WERI-Rb-1 (cell line): Measurements from ENCODE around the gene RREB1.
A peak's percentile ranks its signal among the peaks of the same experiment; 100 is the strongest.

Experiments
- DNase-seq: peaks from one replicate; pipeline ENCODE4 v3.0.0-alpha.2; 2020
- H3K27ac ChIP-seq: fragments of 250-450 bp; sonication (Bioruptor Pico); 2 replicates; pipeline ENCODE4 v1.5.1; 2020; ENCODE audit warnings: mild to moderate bottlenecking, moderate library complexity
- H3K27me3 ChIP-seq: fragments of 250-450 bp; sonication (Bioruptor Pico); 2 replicates; pipeline ENCODE4 v1.5.1; 2021; ENCODE audit warnings: mild to moderate bottlenecking, low read depth, moderate library complexity; ENCODE audit not compliant: insufficient read depth, severe bottlenecking
- H3K36me3 ChIP-seq: fragments of 250-450 bp; sonication (Bioruptor Pico); 2 replicates; pipeline ENCODE4 v1.5.1; 2020; ENCODE audit warnings: mild to moderate bottlenecking, moderate library complexity
- H3K4me3 ChIP-seq: 2 replicates; pipeline ENCODE4 v1.5.1; 2011; ENCODE audit warnings: low read depth, mild to moderate bottlenecking, control low read depth, low read length
- H3K9me3 ChIP-seq: fragments of 250-450 bp; sonication (Bioruptor Pico); 2 replicates; pipeline ENCODE4 v1.5.1; 2021; ENCODE audit warnings: mild to moderate bottlenecking, moderate library complexity; ENCODE audit not compliant: severe bottlenecking
- TF ChIP-seq, protein P1 (sequence below): IDR thresholded peaks from 2 replicates; pipeline ENCODE4 v1.5.1; 2011; ENCODE audit warnings: low read depth, mild to moderate bottlenecking, control low read depth, inconsistent platforms, low read length

The RREB1 gene

DNA sequence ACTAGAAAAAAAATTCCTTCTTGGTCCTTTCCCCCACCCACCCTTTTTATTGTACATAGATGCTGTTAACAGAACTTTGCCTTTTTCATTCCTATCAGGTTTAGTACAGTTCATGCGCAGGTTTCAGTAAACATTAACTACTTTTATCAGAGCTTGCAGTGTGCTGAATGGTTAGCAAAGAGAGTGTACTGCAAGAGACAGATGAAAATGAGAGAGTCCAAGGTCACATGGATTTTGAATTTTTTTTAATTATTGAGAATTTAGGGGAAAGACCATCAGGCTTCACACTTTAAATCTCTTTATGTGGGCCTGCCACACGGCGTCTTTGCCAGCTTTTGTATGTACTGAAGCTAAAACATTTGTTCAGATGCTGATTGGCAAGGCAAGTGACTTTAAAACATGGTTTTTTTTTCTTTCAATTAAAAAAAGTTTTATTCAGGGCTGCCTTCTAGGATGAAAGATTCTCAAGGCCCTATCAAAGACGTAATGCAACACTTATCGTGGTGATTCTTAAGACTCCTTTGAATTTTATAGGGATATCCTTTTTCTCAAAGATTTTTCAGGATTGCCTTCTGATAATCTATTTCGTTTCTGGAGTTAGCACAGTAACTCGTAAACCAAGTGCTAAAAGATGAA, 32.2 kb downstream of the RREB1 start:
- Histone ChIP-seq H3K36me3 (no peaks in the 10 kb centered on the region), H3K27ac (no peak overlapping the region), H3K27me3 (no peaks in the 10 kb centered on the region), H3K9me3 (no peaks in the 10 kb centered on the region), H3K4me3 (no peak overlapping the region)
- TF ChIP-seq, protein P1, sequence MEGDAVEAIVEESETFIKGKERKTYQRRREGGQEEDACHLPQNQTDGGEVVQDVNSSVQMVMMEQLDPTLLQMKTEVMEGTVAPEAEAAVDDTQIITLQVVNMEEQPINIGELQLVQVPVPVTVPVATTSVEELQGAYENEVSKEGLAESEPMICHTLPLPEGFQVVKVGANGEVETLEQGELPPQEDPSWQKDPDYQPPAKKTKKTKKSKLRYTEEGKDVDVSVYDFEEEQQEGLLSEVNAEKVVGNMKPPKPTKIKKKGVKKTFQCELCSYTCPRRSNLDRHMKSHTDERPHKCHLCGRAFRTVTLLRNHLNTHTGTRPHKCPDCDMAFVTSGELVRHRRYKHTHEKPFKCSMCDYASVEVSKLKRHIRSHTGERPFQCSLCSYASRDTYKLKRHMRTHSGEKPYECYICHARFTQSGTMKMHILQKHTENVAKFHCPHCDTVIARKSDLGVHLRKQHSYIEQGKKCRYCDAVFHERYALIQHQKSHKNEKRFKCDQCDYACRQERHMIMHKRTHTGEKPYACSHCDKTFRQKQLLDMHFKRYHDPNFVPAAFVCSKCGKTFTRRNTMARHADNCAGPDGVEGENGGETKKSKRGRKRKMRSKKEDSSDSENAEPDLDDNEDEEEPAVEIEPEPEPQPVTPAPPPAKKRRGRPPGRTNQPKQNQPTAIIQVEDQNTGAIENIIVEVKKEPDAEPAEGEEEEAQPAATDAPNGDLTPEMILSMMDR, result no peak
- DNase-seq, result no peak

DNA sequence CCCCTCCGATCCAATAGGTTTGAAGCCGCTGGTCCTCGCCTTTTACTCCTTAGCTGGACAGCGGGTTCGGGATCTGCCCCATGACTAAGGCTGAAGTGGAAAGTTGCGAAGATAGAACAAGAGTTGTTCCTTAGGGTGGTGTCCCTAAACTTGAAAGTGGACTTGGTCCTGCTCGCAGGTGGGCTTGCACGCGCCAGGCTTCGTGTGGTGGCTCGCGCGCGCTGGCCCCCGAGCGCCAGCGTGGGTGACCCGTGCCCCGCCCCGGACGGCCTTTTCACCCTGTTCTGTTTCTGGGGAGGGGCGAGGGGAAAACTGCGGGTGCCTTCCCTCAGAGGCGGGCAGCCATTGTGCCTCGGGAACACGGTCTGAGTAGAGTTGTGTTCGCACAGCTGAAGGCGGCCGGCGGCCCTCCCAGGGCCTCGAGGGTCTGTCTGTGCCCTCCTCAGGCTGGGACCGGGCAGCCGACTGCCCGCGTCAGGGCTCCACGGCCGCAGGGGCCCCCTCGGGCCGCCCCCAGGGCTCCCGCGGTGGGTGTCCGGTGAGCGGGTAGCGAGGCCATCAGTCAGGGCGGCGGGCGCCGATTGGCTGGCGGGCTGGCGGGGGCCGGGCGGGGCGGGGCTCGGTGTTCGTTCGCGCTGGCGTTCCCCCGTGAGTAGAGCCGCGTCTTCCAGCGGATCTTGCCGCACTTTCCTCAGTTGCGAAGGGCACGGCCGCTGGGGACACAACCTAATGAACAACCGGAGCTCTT, 33.0 kb downstream of the RREB1 start:
- Histone ChIP-seq H3K9me3 (no peaks in the 10 kb centered on the region), H3K36me3 (no peaks in the 10 kb centered on the region), H3K4me3 (peak overlapping the region; percentile 40), H3K27me3 (no peaks in the 10 kb centered on the region), H3K27ac (peak overlapping the region; percentile 83)
- peak; percentile 88 for DNase-seq
- TF ChIP-seq, protein P1, result no peak

DNA sequence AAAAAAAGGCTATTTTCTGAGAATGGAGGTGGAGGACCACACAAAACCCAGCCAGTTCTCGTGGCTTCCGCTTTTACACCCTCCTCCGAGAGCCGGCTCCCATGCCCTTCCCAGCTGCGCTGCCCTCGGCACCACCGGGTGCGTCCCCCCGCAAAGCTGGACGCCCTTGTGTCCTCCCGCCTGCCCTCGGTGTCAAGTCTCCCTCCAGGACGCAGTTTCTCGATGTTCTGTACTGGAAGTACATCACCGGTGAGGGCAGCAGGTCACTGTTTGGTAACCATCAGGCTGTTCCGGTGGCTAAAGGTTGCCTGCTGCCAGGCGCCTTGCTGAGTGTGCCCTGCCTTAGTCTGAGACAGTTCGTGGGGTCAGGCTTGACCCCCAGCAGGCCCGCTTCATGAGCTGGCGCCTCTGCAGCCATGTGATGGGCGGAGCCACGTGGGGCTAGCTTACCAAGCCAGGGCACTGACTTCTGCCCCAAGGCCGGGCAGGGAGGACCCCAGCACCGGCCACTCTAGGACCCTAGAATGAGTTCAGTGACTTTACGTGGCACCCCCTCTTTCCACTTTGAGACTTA, 34.6 kb downstream of the RREB1 start:
- TF ChIP-seq, protein P1, result no peak
- no peaks in the 10 kb centered on the region for H3K36me3 ChIP-seq
- no peak overlapping the region for H3K4me3 ChIP-seq
- no peak for DNase-seq
- no peaks in the 10 kb centered on the region for H3K9me3 ChIP-seq
- H3K27ac ChIP-seq, result no peak overlapping the region
- no peaks in the 10 kb centered on the region for H3K27me3 ChIP-seq

DNA sequence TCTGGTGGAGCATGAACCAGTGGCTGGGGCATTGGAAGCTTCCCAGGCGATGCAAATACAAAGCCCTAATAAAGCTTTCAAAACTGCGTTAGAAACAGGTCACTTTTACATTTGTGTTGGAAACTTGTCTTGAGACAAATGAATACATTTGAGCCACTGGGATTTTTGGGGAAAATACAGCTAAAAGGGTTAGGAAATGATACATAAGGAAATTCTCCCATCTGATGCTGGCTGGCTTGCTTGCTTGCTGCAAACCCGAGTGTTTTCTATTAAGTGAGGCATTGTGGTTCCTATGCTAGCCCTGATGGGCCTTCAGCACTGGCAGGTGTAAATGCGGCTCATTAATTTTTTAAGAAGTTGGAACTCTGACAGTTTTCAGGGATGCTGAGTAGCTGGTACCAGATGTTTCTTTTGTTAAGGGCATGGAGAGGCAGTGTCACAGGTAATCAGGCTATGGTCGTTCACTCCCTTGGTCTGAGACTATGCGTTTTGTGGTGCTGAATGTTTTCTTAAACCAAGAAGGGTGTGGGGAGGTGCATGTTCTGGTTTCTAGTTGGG, 35.2 kb downstream of the RREB1 start:
- no peak for DNase-seq
- Histone ChIP-seq H3K9me3 (no peaks in the 10 kb centered on the region), H3K27ac (no peak overlapping the region), H3K4me3 (no peak overlapping the region), H3K36me3 (no peaks in the 10 kb centered on the region), H3K27me3 (no peaks in the 10 kb centered on the region)
- TF ChIP-seq, protein P1, result no peak

DNA sequence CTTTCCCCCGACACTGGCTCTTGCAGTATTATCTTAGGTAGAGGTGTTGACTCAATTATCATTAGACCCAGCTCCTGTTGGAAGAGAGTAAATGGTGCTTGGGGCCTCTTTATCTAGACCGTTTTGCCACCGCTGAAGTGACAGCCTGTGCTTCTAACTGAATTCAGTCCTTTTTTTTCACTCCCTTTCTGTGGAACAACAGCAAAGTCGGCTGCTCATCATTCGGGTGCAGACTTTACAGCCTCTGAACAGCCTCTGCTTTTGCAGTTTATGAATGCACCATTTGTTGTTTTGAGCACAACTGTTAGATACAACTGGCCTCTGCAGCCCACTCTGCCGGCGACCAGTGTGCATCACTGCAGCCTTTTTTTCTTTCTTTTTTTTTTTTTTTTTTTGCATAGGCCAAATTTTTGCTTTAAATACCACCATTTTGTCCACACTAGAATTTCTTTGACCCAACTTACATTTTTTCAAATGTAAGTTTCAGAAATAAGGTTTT, 35.8 kb downstream of the RREB1 start:
- H3K9me3 ChIP-seq, result no peaks in the 10 kb centered on the region
- TF ChIP-seq, protein P1, result no peak
- no peak for DNase-seq
- no peak overlapping the region for H3K27ac ChIP-seq
- H3K4me3 ChIP-seq, result no peak overlapping the region
- no peaks in the 10 kb centered on the region for H3K36me3 ChIP-seq
- no peaks in the 10 kb centered on the region for H3K27me3 ChIP-seq
